PC-9 (cell line): ENCODE data around the gene PPM1E. TPM values are rescaled to one million over a fixed set of nuclear protein-coding genes. Genes with fewer than 3 reads are reported as not detected.
"Not testable (repeated sequence)": the region's sequence is repeated elsewhere in the genome, so short reads cannot be mapped to it uniquely, and the experiment has no call there.

Experiments used
- BruUV-seq: library from RNA; stranded (reverse); fragments of 400-500 nt; replicated peaks from 2 replicates; lab custom pipeline; 2021; lab: Mats Ljungman, UMichigan
- CTCF ChIA-PET: fragments of 300-600 bp; sonication (Branson Sonifier 250); formaldehyde crosslinking; loops from one replicate; lab custom pipeline; 2022; ENCODE audit warnings: antibody characterized with exemption; lab: Charles Lee
- POLR2A ChIA-PET: fragments of 300-600 bp; sonication (Branson Sonifier 250); formaldehyde crosslinking; loops from one replicate; lab custom pipeline; 2022; ENCODE audit warnings: antibody characterized with exemption; ENCODE audit not compliant: unreplicated experiment; lab: Charles Lee
- DNase-seq, 2 experiments: peaks; one replicate each; pipeline versions ENCODE4 v3.0.0 to v3.0.0-alpha.2; 2015 to 2022; ENCODE audit warnings: mixed read lengths in 1 of 2
- H2AFZ ChIP-seq: fragments of 200-600 bp; sonication (generic); 2 replicates; pipeline ENCODE4 v1.8.1; 2017; ENCODE audit warnings: antibody characterized with exemption
- H3F3A ChIP-seq: fragments of 200-600 bp; sonication (generic); 2 replicates; pipeline ENCODE4 v1.8.1; 2017; ENCODE audit warnings: antibody characterized with exemption, mild to moderate bottlenecking, low read depth; ENCODE audit not compliant: insufficient read depth
- H3K27ac ChIP-seq: fragments of 200-600 bp; sonication (generic); 2 replicates; pipeline ENCODE4 v1.6.1; 2016; ENCODE audit warnings: mixed run types
- H3K27me3 ChIP-seq: fragments of 200-600 bp; sonication (generic); 2 replicates; pipeline ENCODE4 v1.6.1; 2016; ENCODE audit warnings: low read depth, mixed run types; ENCODE audit not compliant: insufficient read depth
- H3K36me3 ChIP-seq: fragments of 200-600 bp; sonication (generic); 2 replicates; pipeline ENCODE4 v1.6.1; 2016; ENCODE audit warnings: low read depth, mixed run types
- H3K4me1 ChIP-seq: fragments of 200-600 bp; sonication (generic); replicated peaks from 2 replicates; pipeline ENCODE4 v1.6.1; 2016; ENCODE audit warnings: mixed run types; ENCODE audit not compliant: insufficient read depth
- H3K4me2 ChIP-seq: fragments of 200-600 bp; sonication (generic); 2 replicates; pipeline ENCODE4 v1.6.1; 2017; ENCODE audit warnings: mixed run types
- H3K4me3 ChIP-seq: fragments of 200-600 bp; sonication (generic); 2 replicates; pipeline ENCODE4 v1.6.1; 2016; ENCODE audit warnings: mixed run types
- H3K79me2 ChIP-seq: fragments of 200-600 bp; sonication (generic); 2 replicates; pipeline ENCODE4 v1.6.1; 2017; ENCODE audit warnings: low read depth, mixed run types
- H3K9me2 ChIP-seq: fragments of 200-600 bp; sonication (generic); 2 replicates; pipeline ENCODE4 v1.8.1; 2017; ENCODE audit warnings: mild to moderate bottlenecking; ENCODE audit not compliant: insufficient read depth
- H3K9me3 ChIP-seq: fragments of 200-600 bp; sonication (generic); 2 replicates; pipeline ENCODE4 v1.8.1; 2016; ENCODE audit warnings: low read depth; ENCODE audit not compliant: insufficient read depth
- H4K20me1 ChIP-seq: fragments of 200-600 bp; sonication (generic); 2 replicates; pipeline ENCODE4 v1.8.1; 2017; ENCODE audit not compliant: insufficient read depth
- EZH2 ChIP-seq: fragments of 200-600 bp; sonication (generic); IDR thresholded peaks from 2 replicates; pipeline ENCODE4 v1.8.0; 2017; ENCODE audit warnings: antibody characterized with exemption, low read depth
- intact Hi-C: fragments of 100-400 bp; cut with micrococcal nuclease; formaldehyde crosslinking; loops from one replicate; pipeline ENCODE4 v1.10.0; 2022; ENCODE audit not compliant: unreplicated experiment
- total RNA-seq: library from RNA; stranded (reverse); gene quantifications from 2 replicates; pipeline ENCODE4 v1.2.3, GENCODE V29; 2021
- TF ChIP-seq, protein P1 (sequence below): fragments of 200-600 bp; sonication (generic); conservative IDR thresholded peaks from 2 replicates; pipeline ENCODE4 v1.6.1; 2017; ENCODE audit warnings: mixed run types, antibody characterized with exemption, mild to moderate bottlenecking, moderate library complexity

The PPM1E gene
- total RNA-seq, 1 experiment from 2014 or later, result 0.04 TPM

DNA sequence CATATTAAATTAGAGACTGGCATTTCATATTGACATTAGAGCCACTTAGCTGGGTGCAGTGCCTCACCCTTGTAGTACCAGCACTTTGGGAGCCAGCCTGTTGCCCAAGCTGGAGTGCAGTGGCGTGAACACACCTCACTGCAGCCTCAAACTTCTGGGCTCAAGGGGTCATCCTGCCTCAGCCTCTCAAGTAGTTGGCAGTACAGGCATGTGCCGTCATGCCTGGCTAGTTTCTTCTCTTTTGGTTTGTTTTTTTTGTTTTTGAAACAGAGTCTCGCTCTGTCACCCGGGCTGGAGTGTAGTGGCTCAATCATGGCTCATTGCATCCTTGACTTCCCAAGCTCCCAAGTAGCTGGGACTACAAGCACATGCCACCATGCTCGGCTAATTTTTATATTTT lies 8.7 kb downstream of the PPM1E start:
- Histone ChIP-seq H3K9me3 (no peaks in the 10 kb centered on the region), H3K9me2 (no peaks in the 10 kb centered on the region; the same call in 1 of the 2 replicates), H3K4me2 (no peak overlapping the region), H3K4me1 (no peaks in the 10 kb centered on the region), H3K4me3 (no peak overlapping the region), H3F3A (no peaks in the 10 kb centered on the region), H2AFZ (no peak overlapping the region), H3K79me2 (no peaks in the 10 kb centered on the region), H3K36me3 (no peaks in the 10 kb centered on the region), H4K20me1 (no peaks in the 10 kb centered on the region), H3K27me3 (peaks cover 11% of the 10 kb centered on the region), H3K27ac (no peak overlapping the region)
- intact Hi-C loops, result no loop called here
- CTCF ChIA-PET, result no interaction called here
- no TSS peak for BruUV-seq
- no peak for DNase-seq
- POLR2A ChIA-PET, result interaction anchor here (0.6 kb wide), 1 partner anchor 8 kb away, joined by 5 read pairs; no protein-coding TSS in a partner anchor
- TF ChIP-seq EZH2, result no peak
- TF ChIP-seq, protein P1, sequence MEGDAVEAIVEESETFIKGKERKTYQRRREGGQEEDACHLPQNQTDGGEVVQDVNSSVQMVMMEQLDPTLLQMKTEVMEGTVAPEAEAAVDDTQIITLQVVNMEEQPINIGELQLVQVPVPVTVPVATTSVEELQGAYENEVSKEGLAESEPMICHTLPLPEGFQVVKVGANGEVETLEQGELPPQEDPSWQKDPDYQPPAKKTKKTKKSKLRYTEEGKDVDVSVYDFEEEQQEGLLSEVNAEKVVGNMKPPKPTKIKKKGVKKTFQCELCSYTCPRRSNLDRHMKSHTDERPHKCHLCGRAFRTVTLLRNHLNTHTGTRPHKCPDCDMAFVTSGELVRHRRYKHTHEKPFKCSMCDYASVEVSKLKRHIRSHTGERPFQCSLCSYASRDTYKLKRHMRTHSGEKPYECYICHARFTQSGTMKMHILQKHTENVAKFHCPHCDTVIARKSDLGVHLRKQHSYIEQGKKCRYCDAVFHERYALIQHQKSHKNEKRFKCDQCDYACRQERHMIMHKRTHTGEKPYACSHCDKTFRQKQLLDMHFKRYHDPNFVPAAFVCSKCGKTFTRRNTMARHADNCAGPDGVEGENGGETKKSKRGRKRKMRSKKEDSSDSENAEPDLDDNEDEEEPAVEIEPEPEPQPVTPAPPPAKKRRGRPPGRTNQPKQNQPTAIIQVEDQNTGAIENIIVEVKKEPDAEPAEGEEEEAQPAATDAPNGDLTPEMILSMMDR, result no peak

DNA sequence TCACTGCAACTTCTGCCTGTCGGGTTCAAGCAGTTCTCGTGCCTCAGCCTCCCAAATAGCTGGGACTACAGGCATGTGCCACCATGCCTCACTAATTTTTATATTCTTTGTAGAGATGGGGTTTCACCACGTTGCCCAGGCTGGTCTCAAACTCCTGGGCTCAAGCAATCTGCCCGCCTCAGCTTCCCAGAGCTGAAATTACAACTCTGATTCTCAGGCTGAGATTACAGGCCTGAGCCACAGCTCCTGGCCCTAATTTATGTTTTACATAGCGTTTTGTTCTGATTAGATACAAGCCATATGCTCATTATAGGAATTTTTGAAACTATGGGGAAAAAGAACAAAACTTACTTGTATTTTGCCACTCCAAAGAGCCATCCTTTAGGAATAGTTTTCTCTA lies 22.8 kb downstream of the PPM1E start:
- H3K4me1 ChIP-seq, H3K4me2 ChIP-seq, H3K9me2 ChIP-seq, H3K9me3 ChIP-seq, BruUV-seq, H3K36me3 ChIP-seq, H3K79me2 ChIP-seq, H2AFZ ChIP-seq, H4K20me1 ChIP-seq, H3K27me3 ChIP-seq, H3K27ac ChIP-seq, H3F3A ChIP-seq, POLR2A ChIA-PET, DNase-seq, CTCF ChIA-PET, intact Hi-C loops, H3K4me3 ChIP-seq: not testable (repeated sequence)

GRCh38 chr17:58779446-58779845 lies 23.8 kb downstream of the PPM1E start:
- ChIA-PET CTCF (no interaction called here), POLR2A (no interaction called here)
- H3K4me1 ChIP-seq, result no peaks in the 10 kb centered on the region
- intact Hi-C loops, result no loop called here
- no TSS peak for BruUV-seq
- no peaks in the 10 kb centered on the region for H4K20me1 ChIP-seq
- no peak overlapping the region for H3K27ac ChIP-seq
- no peaks in the 10 kb centered on the region for H3K79me2 ChIP-seq
- no peak overlapping the region for H2AFZ ChIP-seq
- peaks cover 3% of the 10 kb centered on the region; the same call in 1 of the 2 replicates for H3F3A ChIP-seq
- no peak overlapping the region for H3K4me2 ChIP-seq
- no peak for DNase-seq
- H3K4me3 ChIP-seq, result no peak overlapping the region
- TF ChIP-seq EZH2, result no peak
- TF ChIP-seq, protein P1, result no peak
- no peaks in the 10 kb centered on the region for H3K36me3 ChIP-seq
- no peaks in the 10 kb centered on the region for H3K9me2 ChIP-seq
- H3K9me3 ChIP-seq, result no peaks in the 10 kb centered on the region
- H3K27me3 ChIP-seq, result no peaks in the 10 kb centered on the region

- CTCF ChIA-PET, result no interaction called here
- Histone ChIP-seq H3K79me2 (no peaks in the 10 kb centered on the region), H2AFZ (no peak overlapping the region), H3K9me2 (no peaks in the 10 kb centered on the region), H3K4me3 (no peak overlapping the region), H4K20me1 (no peaks in the 10 kb centered on the region), H3K4me2 (no peak overlapping the region), H3K27ac (no peak overlapping the region), H3K36me3 (no peaks in the 10 kb centered on the region), H3K9me3 (no peaks in the 10 kb centered on the region), H3K4me1 (peaks cover 18% of the 10 kb centered on the region), H3F3A (peaks cover 9% of the 10 kb centered on the region), H3K27me3 (no peaks in the 10 kb centered on the region)
- no peak for TF ChIP-seq EZH2
- TF ChIP-seq, protein P1, result no peak
- POLR2A ChIA-PET, result no interaction called here
- intact Hi-C loops, result no loop called here
- no peak for DNase-seq
- no TSS peak for BruUV-seq
These were observed 27.7 kb downstream of the PPM1E start for GRCh38 chr17:58783380-58783779.
